HepG2 (cell line): Measurements from ENCODE around the gene RBM6. TPM values are rescaled to one million over a fixed set of nuclear protein-coding genes. Genes with fewer than 3 reads are reported as not detected.
"Not testable (repeated sequence)": the region's sequence is repeated elsewhere in the genome, so short reads cannot be mapped to it uniquely, and the experiment has no call there.

ENCODE experiments used
- ATAC-seq: fragments of 200-7000 bp; cut with Tn5 transposase; 3 replicates; pipeline ENCODE4 v1.9.1; 2020; ENCODE audit warnings: mild to moderate bottlenecking, moderate library complexity
- BruUV-seq: library from RNA; stranded (reverse); fragments of 400-500 nt; replicated peaks from 2 replicates; lab custom pipeline; 2021; lab: Mats Ljungman, UMichigan
- CTCF ChIA-PET: fragments of 300-600 bp; formaldehyde crosslinking; extraction: SDS; loops from one replicate; lab custom pipeline; 2021; ENCODE audit warnings: low total read pairs, inconsistent platforms, low intra/inter-chr PET ratio; lab: Yijun Ruan, JAX
- POLR2A ChIA-PET: fragments of 350-600 bp; sonication (Branson Sonifier 250); formaldehyde crosslinking; loops from one replicate; lab custom pipeline; 2020; ENCODE audit warnings: antibody characterized with exemption, inconsistent platforms; lab: Yijun Ruan, JAX
- DNase-seq: peaks from one replicate; pipeline ENCODE4 v3.0.0-alpha.2; 2015; ENCODE audit warnings: low spot score
- FAIRE-seq: peaks from 3 replicates; lab custom pipeline; 2011; peaks lifted over from hg19 to GRCh38; lab: Jason Lieb, UNC
- H2AFZ ChIP-seq: one replicate; pipeline ENCODE4 v1.6.1; 2011; ENCODE audit warnings: low read length, inconsistent platforms
- H3K27ac ChIP-seq: fragments of 300-600 bp; 3 replicates; pipeline ENCODE4 v1.8.0; 2011; ENCODE audit warnings: mixed run types, mild to moderate bottlenecking, mixed read lengths, low read length, inconsistent platforms; ENCODE audit not compliant: insufficient read depth; ENCODE audit errors: extremely low read length
- H3K27me3 ChIP-seq, 2 experiments: fragments of 200-600 bp in 1 of 2; 2 replicates in 1 of 2; 3 replicates in 1 of 2; pipeline versions ENCODE4 v1.6.0 to v1.8.0; 2011; ENCODE audit warnings: low read length in 2 of 2, mild to moderate bottlenecking in 2 of 2, moderate library complexity in 2 of 2, inconsistent platforms in 1 of 2; ENCODE audit not compliant: insufficient read depth in 2 of 2, control insufficient read depth in 1 of 2
- H3K36me3 ChIP-seq, 2 experiments: fragments of 200-600 bp in 1 of 2; replicated peaks in 1 of 2; 2 replicates in 1 of 2; 3 replicates in 1 of 2; pipeline versions ENCODE4 v1.5.1 to v1.8.0; 2011; ENCODE audit warnings: low read length in 2 of 2, inconsistent platforms in 1 of 2; ENCODE audit not compliant: insufficient read depth in 2 of 2, control insufficient read depth in 1 of 2
- H3K4me1 ChIP-seq: 2 replicates; pipeline ENCODE4 v1.5.1; 2012; ENCODE audit warnings: low read length, inconsistent platforms; ENCODE audit not compliant: insufficient read depth
- H3K4me2 ChIP-seq: 2 replicates; pipeline ENCODE4 v1.6.0; 2011; ENCODE audit warnings: low read depth, low read length, inconsistent platforms
- H3K4me3 ChIP-seq, 3 experiments: fragments of 200-600 bp in 1 of 3; sonication (generic), shearing (Covaris generic) in 1 of 3; replicated peaks in 1 of 3; 2 replicates each; pipeline ENCODE4 v1.5.1; 2011 to 2016; ENCODE audit warnings: low read length in 3 of 3, inconsistent platforms in 2 of 3, low read depth in 2 of 3, mild to moderate bottlenecking in 2 of 3, control low read depth in 1 of 3, mixed read lengths in 1 of 3; ENCODE audit not compliant: insufficient read depth in 1 of 3
- H3K79me2 ChIP-seq: one replicate; pipeline ENCODE4 v1.6.1; 2011; ENCODE audit warnings: low read length, inconsistent platforms; ENCODE audit not compliant: insufficient read depth
- H3K9ac ChIP-seq: 2 replicates; pipeline ENCODE4 v1.6.0; 2011; ENCODE audit warnings: mild to moderate bottlenecking, low read depth, low read length, inconsistent platforms; ENCODE audit not compliant: insufficient read depth
- H3K9me3 ChIP-seq: 2 replicates; pipeline ENCODE4 v1.5.1; 2012; ENCODE audit warnings: mild to moderate bottlenecking, low read length
- H4K20me1 ChIP-seq: 2 replicates; pipeline ENCODE4 v1.6.0; 2011; ENCODE audit warnings: inconsistent platforms, mild to moderate bottlenecking, low read length, moderate library complexity; ENCODE audit not compliant: insufficient read depth
- ETV6 ChIP-seq: sonication (generic); formaldehyde crosslinking; conservative IDR thresholded peaks from 2 replicates; pipeline ENCODE4 v1.4.0; 2020; ENCODE audit warnings: missing genetic modification reagents
- FOXC1 ChIP-seq: sonication (generic); formaldehyde crosslinking; IDR thresholded peaks from 2 replicates; pipeline ENCODE4 v1.8.0; 2022; ENCODE audit warnings: mild to moderate bottlenecking, missing genetic modification reagents, borderline replicate concordance
- FOXJ3 ChIP-seq: sonication (generic); formaldehyde crosslinking; IDR thresholded peaks from 2 replicates; pipeline ENCODE4 v1.4.0; 2020; ENCODE audit warnings: missing genetic modification reagents, mild to moderate bottlenecking, borderline replicate concordance
- KMT2A ChIP-seq: sonication (generic); formaldehyde crosslinking; IDR thresholded peaks from 2 replicates; pipeline ENCODE4 v1.4.0; 2020; ENCODE audit warnings: missing genetic modification reagents
- PHB2 ChIP-seq: fragments of 450-650 bp; IDR thresholded peaks from 2 replicates; pipeline ENCODE4 v1.6.1; 2018; ENCODE audit not compliant: partially characterized antibody
- RARG ChIP-seq: sonication (generic); formaldehyde crosslinking; IDR thresholded peaks from 2 replicates; pipeline ENCODE4 v1.4.0; 2020; ENCODE audit warnings: low read depth, mild to moderate bottlenecking, missing genetic modification reagents
- SAFB2 ChIP-seq: sonication (generic); formaldehyde crosslinking; IDR thresholded peaks from 2 replicates; pipeline ENCODE4 v1.5.1; 2020; ENCODE audit warnings: missing genetic modification reagents, low read depth, mild to moderate bottlenecking, borderline replicate concordance
- TMF1 ChIP-seq: sonication (generic); formaldehyde crosslinking; IDR thresholded peaks from 2 replicates; pipeline ENCODE4 v1.8.1; 2022; ENCODE audit warnings: low read depth, missing genetic modification reagents
- TOE1 ChIP-seq: sonication (generic); formaldehyde crosslinking; IDR thresholded peaks from 2 replicates; pipeline ENCODE4 v1.4.0; 2020; ENCODE audit warnings: mild to moderate bottlenecking, missing genetic modification reagents
- ZIK1 ChIP-seq: sonication (generic); formaldehyde crosslinking; IDR thresholded peaks from 2 replicates; pipeline ENCODE4 v1.5.0; 2020; ENCODE audit warnings: mild to moderate bottlenecking, low read depth, missing genetic modification reagents, borderline replicate concordance
- ZMYM4 ChIP-seq: sonication (generic); formaldehyde crosslinking; IDR thresholded peaks from 2 replicates; pipeline ENCODE4 v1.8.1; 2023; ENCODE audit warnings: mild to moderate bottlenecking, missing genetic modification reagents
- ZNF549 ChIP-seq: sonication (generic); formaldehyde crosslinking; IDR thresholded peaks from 2 replicates; pipeline ENCODE4 v1.5.0; 2020; ENCODE audit warnings: missing genetic modification reagents
- ZNF766 ChIP-seq: sonication (generic); formaldehyde crosslinking; IDR thresholded peaks from 2 replicates; pipeline ENCODE4 v1.5.0; 2020; ENCODE audit warnings: missing genetic modification reagents, borderline replicate concordance
- ZNF792 ChIP-seq: IDR thresholded peaks from 2 replicates; pipeline ENCODE4 v1.6.1; 2016
- WGBS: methylation state at CpG from one replicate; pipeline ENCODE4 v1.1.6; 2017; ENCODE audit warnings: low lambda C conversion rate; 5-methylcytosine and 5-hydroxymethylcytosine counted together
- in situ Hi-C: cut with HindIII; loops from 2 replicates; pipeline ENCODE4 v1.10.0; 2017; ENCODE audit warnings: low pct_unique_long_range_greater_than_20kb; ENCODE audit not compliant: extremely low pct_ligation_motif_present
- intact Hi-C: fragments of 100-400 bp; cut with micrococcal nuclease; formaldehyde crosslinking; loops from one replicate; pipeline ENCODE4 v1.10.0; 2022; ENCODE audit not compliant: unreplicated experiment
- polyA plus RNA-seq, 8 experiments: library from polyadenylated mRNA; depleted of rRNA in 3 of 8; stranded (reverse) in 7 of 8; unstranded in 1 of 8; fragments of >200 nt; fragmentation: Illumina TruSeq in 4 of 8; extraction: Trizol in 4 of 8; gene quantifications; 2 replicates each; pipeline versions ENCODE4 v1.2.1 to v1.2.3, GENCODE V29; 2011 to 2016; ENCODE audit warnings: low read depth in 4 of 8, missing spikeins in 1 of 8, mixed read lengths in 1 of 8; ENCODE audit not compliant: insufficient read depth in 1 of 8
- total RNA-seq, 5 experiments: library from RNA; depleted of rRNA; stranded (reverse); fragments of >200 nt; fragmentation: Illumina TruSeq; extraction: Trizol; gene quantifications; 2 replicates each; pipeline ENCODE4 v1.2.3, GENCODE V29; 2016; ENCODE audit warnings: low read depth in 1 of 5
- TF ChIP-seq, protein P1 (sequence below): IDR thresholded peaks from 2 replicates; pipeline ENCODE4 v1.6.1; 2016; ENCODE audit warnings: low read depth, control low read depth
- TF ChIP-seq, protein P2 (sequence below): IDR thresholded peaks from 2 replicates; pipeline ENCODE4 v1.6.1; 2012; ENCODE audit warnings: low read depth, low read length, improper control_type of control experiment

RBM6 gene
- total and polyA plus RNA-seq, 2 of the 13 experiments (the other 11 are each of a cell fraction or from before 2014, with no cell fraction given) = 72.7 to 86.1 TPM

DNA sequence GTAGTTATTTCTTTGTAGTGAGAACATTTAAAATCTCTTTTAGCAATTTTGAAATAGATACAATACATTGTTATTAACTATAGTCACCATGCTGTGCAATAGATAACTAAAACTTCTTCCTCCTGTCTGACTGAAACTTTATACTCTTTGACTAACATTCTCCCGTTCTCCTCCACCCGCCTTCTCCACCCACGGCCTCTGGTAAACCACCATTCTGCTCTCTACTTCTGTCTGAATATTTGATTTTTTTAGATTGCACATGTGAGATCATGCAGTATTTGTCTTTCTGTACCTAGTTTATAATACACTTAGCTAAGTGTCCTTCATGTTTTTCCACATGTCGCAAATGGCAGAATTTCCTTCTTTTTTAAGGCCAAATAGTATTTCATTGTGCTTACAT lies 76.0 kb downstream of the RBM6 start (continued):
- TF ChIP-seq FOXJ3 = no peak

DNA sequence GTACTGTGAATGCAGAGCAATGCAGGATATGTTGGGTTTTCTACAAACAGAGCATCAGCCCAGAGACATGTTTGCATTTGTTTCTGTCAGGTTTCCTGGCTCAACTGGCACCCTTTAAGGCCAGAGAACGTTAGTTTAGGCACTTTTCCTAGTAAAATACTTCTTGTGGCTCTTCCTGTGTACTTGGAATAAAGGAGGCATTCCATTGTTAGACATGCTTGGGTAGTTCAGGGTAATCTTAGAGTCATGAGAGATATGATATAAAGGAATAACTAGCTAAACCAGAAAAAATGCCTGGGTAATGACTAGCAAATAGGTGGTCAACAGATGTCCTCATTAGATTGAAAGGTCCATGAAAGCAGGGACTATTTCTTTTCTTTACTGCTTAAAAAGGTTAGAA lies 88.4 kb downstream of the RBM6 start:
- Histone ChIP-seq H3K4me2 (no peak overlapping the region), H3K9me3 (no peaks in the 10 kb centered on the region), H4K20me1 (no peaks in the 10 kb centered on the region), H3K27me3 (no peaks in the 10 kb centered on the region), H2AFZ (no peak overlapping the region), H3K9ac (no peak overlapping the region), H3K4me3 (no peak overlapping the region), H3K36me3 (peaks cover 0 to 8% of the 10 kb centered on the region in 2 experiments; a peak in 3 of 5 replicates), H3K79me2 (no peaks in the 10 kb centered on the region), H3K27ac (no peak overlapping the region), H3K4me1 (no peaks in the 10 kb centered on the region)
- intact Hi-C loops = no loop called here
- ATAC-seq (no peak), FAIRE-seq (no peak), DNase-seq (no peak)
- WGBS = 78% methylated on average over 1 of the region's 1 CpG
- BruUV-seq = no TSS peak
- CTCF ChIA-PET = no interaction called here
- TF ChIP-seq RARG (CRISPR knock-in tag) (no peak), ZMYM4 (CRISPR knock-in tag) (no peak), FOXC1 (CRISPR knock-in tag) (no peak), KMT2A (CRISPR knock-in tag) (no peak), ETV6 (CRISPR knock-in tag) (no peak), SAFB2 (CRISPR knock-in tag) (no peak), ZNF549 (CRISPR knock-in tag) (no peak), ZNF792 (CRISPR knock-in tag) (no peak), ZNF766 (CRISPR knock-in tag) (no peak), ZIK1 (CRISPR knock-in tag) (no peak), TMF1 (no peak), TOE1 (CRISPR knock-in tag) (no peak), PHB2 (no peak)
- TF ChIP-seq, protein P1, sequence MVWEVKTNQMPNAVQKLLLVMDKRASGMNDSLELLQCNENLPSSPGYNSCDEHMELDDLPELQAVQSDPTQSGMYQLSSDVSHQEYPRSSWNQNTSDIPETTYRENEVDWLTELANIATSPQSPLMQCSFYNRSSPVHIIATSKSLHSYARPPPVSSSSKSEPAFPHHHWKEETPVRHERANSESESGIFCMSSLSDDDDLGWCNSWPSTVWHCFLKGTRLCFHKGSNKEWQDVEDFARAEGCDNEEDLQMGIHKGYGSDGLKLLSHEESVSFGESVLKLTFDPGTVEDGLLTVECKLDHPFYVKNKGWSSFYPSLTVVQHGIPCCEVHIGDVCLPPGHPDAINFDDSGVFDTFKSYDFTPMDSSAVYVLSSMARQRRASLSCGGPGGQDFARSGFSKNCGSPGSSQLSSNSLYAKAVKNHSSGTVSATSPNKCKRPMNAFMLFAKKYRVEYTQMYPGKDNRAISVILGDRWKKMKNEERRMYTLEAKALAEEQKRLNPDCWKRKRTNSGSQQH (CRISPR knock-in tag) = no peak
- TF ChIP-seq, protein P2, sequence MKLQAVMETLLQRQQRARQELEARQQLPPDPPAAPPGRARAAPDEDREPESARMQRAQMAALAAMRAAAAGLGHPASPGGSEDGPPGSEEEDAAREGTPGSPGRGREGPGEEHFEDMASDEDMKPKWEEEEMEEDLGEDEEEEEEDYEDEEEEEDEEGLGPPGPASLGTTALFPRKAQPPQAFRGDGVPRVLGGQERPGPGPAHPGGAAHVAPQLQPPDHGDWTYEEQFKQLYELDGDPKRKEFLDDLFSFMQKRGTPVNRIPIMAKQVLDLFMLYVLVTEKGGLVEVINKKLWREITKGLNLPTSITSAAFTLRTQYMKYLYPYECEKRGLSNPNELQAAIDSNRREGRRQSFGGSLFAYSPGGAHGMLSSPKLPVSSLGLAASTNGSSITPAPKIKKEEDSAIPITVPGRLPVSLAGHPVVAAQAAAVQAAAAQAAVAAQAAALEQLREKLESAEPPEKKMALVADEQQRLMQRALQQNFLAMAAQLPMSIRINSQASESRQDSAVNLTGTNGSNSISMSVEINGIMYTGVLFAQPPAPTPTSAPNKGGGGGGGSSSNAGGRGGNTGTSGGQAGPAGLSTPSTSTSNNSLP = no peak
- POLR2A ChIA-PET = no interaction called here
- in situ Hi-C loops = no loop called here

DNA sequence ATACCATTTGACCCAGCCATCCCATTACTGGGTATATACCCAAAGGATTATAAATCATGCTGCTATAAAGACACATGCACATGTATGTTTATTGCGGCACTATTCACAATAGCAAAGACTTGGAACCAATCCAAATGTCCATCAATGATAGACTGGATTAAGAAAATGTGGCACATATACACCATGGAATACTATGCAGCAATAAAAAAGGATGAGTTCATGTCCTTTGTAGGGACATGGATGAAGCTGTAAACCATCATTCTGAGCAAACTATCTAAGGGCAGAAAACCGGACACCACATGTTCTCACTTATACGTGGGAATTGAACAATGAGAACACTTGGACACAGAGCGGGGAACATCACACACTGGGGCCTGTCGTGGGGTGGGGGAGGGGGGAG lies 91.3 kb downstream of the RBM6 start:
- FAIRE-seq, H3K4me2 ChIP-seq, H3K4me3 ChIP-seq, CTCF ChIA-PET, H3K9ac ChIP-seq, H2AFZ ChIP-seq, H3K9me3 ChIP-seq, H3K79me2 ChIP-seq, intact Hi-C loops, H3K27ac ChIP-seq, DNase-seq, H3K27me3 ChIP-seq, H4K20me1 ChIP-seq, POLR2A ChIA-PET, in situ Hi-C loops, H3K36me3 ChIP-seq, H3K4me1 ChIP-seq, ATAC-seq: not testable (repeated sequence)
- TSS peak; percentile 50 for BruUV-seq
- 97% methylated on average over 5 of the region's 5 CpGs for WGBS
